H1 (cell line): ENCODE measurements around the gene SORBS1.

ENCODE experiments used
- CTCF ChIP-seq, 3 experiments: IDR thresholded peaks; 1 replicate in 2 of 3; 2 replicates in 1 of 3; pipeline versions ENCODE4 v1.5.1 to v1.6.1; 2011; ENCODE audit warnings: low read length in 3 of 3, mild to moderate bottlenecking in 3 of 3, inconsistent platforms in 2 of 3, low read depth in 1 of 3, moderate library complexity in 1 of 3; ENCODE audit not compliant: insufficient read depth in 1 of 3; ENCODE audit errors: control extremely low read depth in 1 of 3
- POLR2AphosphoS5 ChIP-seq: IDR thresholded peaks from 2 replicates; pipeline ENCODE4 v1.6.1; 2011; ENCODE audit warnings: low read depth, low read length
- TAF1 ChIP-seq: IDR thresholded peaks from 2 replicates; pipeline ENCODE4 v1.6.1; 2011; ENCODE audit warnings: mild to moderate bottlenecking, low read depth, low read length

DNA sequence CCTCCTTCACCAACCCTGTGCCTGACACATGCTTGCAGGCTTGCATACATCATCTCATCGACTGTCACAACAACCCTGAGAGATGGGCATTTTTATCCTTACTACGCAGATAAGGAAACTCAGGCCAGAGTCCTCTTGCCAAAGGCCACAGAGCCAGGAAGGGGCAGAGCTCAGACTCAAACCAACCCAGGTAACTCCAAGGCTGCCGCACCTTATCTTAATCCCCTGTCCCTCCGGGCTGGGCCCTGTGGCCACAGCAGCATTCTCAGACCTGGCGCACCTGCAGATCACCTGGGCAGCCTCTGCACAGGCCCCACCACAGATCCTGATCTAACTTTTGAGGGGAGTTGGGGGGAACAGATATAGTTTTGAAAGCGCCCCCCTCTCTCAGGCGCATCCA is 35.1 kb downstream of the SORBS1 start:
- TF ChIP-seq POLR2AphosphoS5 = no peak
- no peak for TF ChIP-seq CTCF (IDR thresholded peaks at IDR 0.05; ENCODE audit: control extremely low read depth in 1 of 3, insufficient read depth in 1 of 3, low read depth in 1 of 3, low read length in 3 of 3)
- TF ChIP-seq TAF1 = no peak
